H9 (cell line): ENCODE measurements around the gene JUNB. TPM values are rescaled to one million over a fixed set of nuclear protein-coding genes. Genes with fewer than 3 reads are reported as not detected.
"Not testable (repeated sequence)": the region's sequence is repeated elsewhere in the genome, so short reads cannot be mapped to it uniquely, and the experiment has no call there.

Experiments used
- DNase-seq: peaks from one replicate; pipeline ENCODE4 v3.0.0-alpha.2; 2017
- H2AFZ ChIP-seq: one replicate; pipeline ENCODE4 v1.6.1; 2013; ENCODE audit warnings: mild to moderate bottlenecking, low read length, control low read depth, moderate library complexity
- H2AK5ac ChIP-seq: 2 replicates; pipeline ENCODE4 v1.6.1; 2013; ENCODE audit warnings: low read length, control low read depth, mixed read lengths; ENCODE audit not compliant: insufficient read length
- H2BK120ac ChIP-seq: one replicate; pipeline ENCODE4 v1.6.1; 2013; ENCODE audit warnings: low read depth, mild to moderate bottlenecking, low read length, control low read depth, inconsistent platforms; ENCODE audit not compliant: poor library complexity, severe bottlenecking
- H2BK12ac ChIP-seq: 2 replicates; pipeline ENCODE4 v1.6.1; 2013; ENCODE audit warnings: low read length, control low read depth, mixed read lengths, low read depth; ENCODE audit not compliant: insufficient read length
- H2BK15ac ChIP-seq: 2 replicates; pipeline ENCODE4 v1.6.1; 2013; ENCODE audit warnings: low read depth, low read length, control low read depth
- H2BK20ac ChIP-seq: one replicate; pipeline ENCODE4 v1.6.1; 2013; ENCODE audit warnings: low read depth, mild to moderate bottlenecking, low read length, control low read depth, inconsistent platforms; ENCODE audit not compliant: poor library complexity, severe bottlenecking
- H2BK5ac ChIP-seq: 2 replicates; pipeline ENCODE4 v1.6.1; 2013; ENCODE audit warnings: low read length, control low read depth, mixed read lengths; ENCODE audit not compliant: insufficient read length
- H3K14ac ChIP-seq: 2 replicates; pipeline ENCODE4 v1.6.1; 2013; ENCODE audit warnings: low read length, control low read depth; ENCODE audit not compliant: insufficient read depth
- H3K18ac ChIP-seq: 2 replicates; pipeline ENCODE4 v1.6.1; 2013; ENCODE audit warnings: low read depth, mild to moderate bottlenecking, mixed read lengths, low read length, control low read depth; ENCODE audit not compliant: insufficient read length
- H3K23ac ChIP-seq: 2 replicates; pipeline ENCODE4 v1.6.1; 2013; ENCODE audit warnings: low read length, control low read depth, mixed read lengths, low read depth; ENCODE audit not compliant: insufficient read length
- H3K23me2 ChIP-seq: 2 replicates; pipeline ENCODE4 v1.6.1; 2013; ENCODE audit warnings: low read depth, mild to moderate bottlenecking, mixed read lengths, low read length, control low read depth; ENCODE audit not compliant: insufficient read length, poor library complexity, severe bottlenecking
- H3K27ac ChIP-seq: 2 replicates; pipeline ENCODE4 v1.5.1; 2013; ENCODE audit warnings: low read length, control low read depth, mixed read lengths, low read depth; ENCODE audit not compliant: insufficient read length
- H3K27me3 ChIP-seq: 2 replicates; pipeline ENCODE4 v1.6.1; 2013; ENCODE audit warnings: low read length, control low read depth, inconsistent platforms; ENCODE audit not compliant: insufficient read depth
- H3K4ac ChIP-seq: 2 replicates; pipeline ENCODE4 v1.6.1; 2013; ENCODE audit warnings: low read depth, mild to moderate bottlenecking, control low read depth, inconsistent platforms, low read length, moderate library complexity
- H3K4me1 ChIP-seq: 2 replicates; pipeline ENCODE4 v1.6.1; 2013; ENCODE audit warnings: low read length, control low read depth, inconsistent platforms; ENCODE audit not compliant: insufficient read depth
- H3K4me2 ChIP-seq: 2 replicates; pipeline ENCODE4 v1.6.1; 2013; ENCODE audit warnings: low read length, control low read depth, mixed read lengths; ENCODE audit not compliant: insufficient read length, insufficient read depth
- H3K56ac ChIP-seq: 2 replicates; pipeline ENCODE4 v1.6.1; 2013; ENCODE audit warnings: low read depth, mild to moderate bottlenecking, mixed read lengths, low read length, control low read depth; ENCODE audit not compliant: insufficient read length
- H3K79me1 ChIP-seq: 2 replicates; pipeline ENCODE4 v1.6.1; 2013; ENCODE audit warnings: low read depth, mild to moderate bottlenecking, moderate library complexity, low read length, control low read depth, inconsistent platforms; ENCODE audit not compliant: insufficient read depth, poor library complexity, severe bottlenecking
- H3K79me2 ChIP-seq: 2 replicates; pipeline ENCODE4 v1.6.1; 2013; ENCODE audit warnings: low read length, control low read depth, inconsistent platforms; ENCODE audit not compliant: insufficient read depth
- H3K9ac ChIP-seq: 2 replicates; pipeline ENCODE4 v1.6.1; 2013; ENCODE audit warnings: low read length, control low read depth, mixed read lengths; ENCODE audit not compliant: insufficient read length; ENCODE audit errors: extremely low read depth
- H3K9me3 ChIP-seq: one replicate; pipeline ENCODE4 v1.6.1; 2013; ENCODE audit warnings: low read depth, low read length, inconsistent platforms; ENCODE audit not compliant: control insufficient read depth
- H3T11ph ChIP-seq: one replicate; pipeline ENCODE4 v1.6.1; 2013; ENCODE audit warnings: mild to moderate bottlenecking, low read length, control low read depth, inconsistent platforms
- H4K20me1 ChIP-seq: one replicate; pipeline ENCODE4 v1.6.1; 2013; ENCODE audit not compliant: control insufficient read depth, insufficient read length, insufficient read depth
- H4K5ac ChIP-seq: 2 replicates; pipeline ENCODE4 v1.6.1; 2013; ENCODE audit warnings: low read depth, mild to moderate bottlenecking, mixed read lengths, low read length, control low read depth; ENCODE audit not compliant: insufficient read length
- H4K8ac ChIP-seq: replicated peaks from 2 replicates; pipeline ENCODE4 v1.6.1; 2013; ENCODE audit warnings: low read length, control low read depth, mixed read lengths, low read depth; ENCODE audit not compliant: insufficient read length
- H4K91ac ChIP-seq: 2 replicates; pipeline ENCODE4 v1.6.1; 2013; ENCODE audit warnings: low read depth, mild to moderate bottlenecking, moderate library complexity, mixed read lengths, low read length, control low read depth; ENCODE audit not compliant: insufficient read length
- H3K27ac Mint-ChIP-seq, 3 experiments: 2 replicates in 2 of 3; 3 replicates in 1 of 3; pipeline ENCODE4 v1.8.0; 2020 to 2021; ENCODE audit warnings: mixed read lengths in 3 of 3, mild to moderate bottlenecking in 1 of 3, moderate library complexity in 1 of 3
- H3K27me3 Mint-ChIP-seq: 2 replicates; pipeline ENCODE4 v1.8.0; 2021; ENCODE audit warnings: low read depth, mild to moderate bottlenecking, moderate library complexity, mixed read lengths
- H3K36me3 Mint-ChIP-seq, 3 experiments: 2 replicates in 2 of 3; 3 replicates in 1 of 3; pipeline ENCODE4 v1.8.0; 2020 to 2021; ENCODE audit warnings: low read depth in 3 of 3, mixed read lengths in 3 of 3; ENCODE audit not compliant: insufficient read depth in 1 of 3
- H3K4me1 Mint-ChIP-seq, 2 experiments: 2 replicates each; pipeline ENCODE4 v1.8.0; 2020; ENCODE audit warnings: mixed read lengths in 2 of 2
- H3K4me3 Mint-ChIP-seq, 2 experiments: 2 replicates in 1 of 2; 3 replicates in 1 of 2; pipeline ENCODE4 v1.8.0; 2020 to 2021; ENCODE audit warnings: mild to moderate bottlenecking in 2 of 2, mixed read lengths in 2 of 2, moderate library complexity in 1 of 2
- H3K9me3 Mint-ChIP-seq, 2 experiments: 2 replicates in 1 of 2; 3 replicates in 1 of 2; pipeline ENCODE4 v1.8.0; 2020; ENCODE audit warnings: mild to moderate bottlenecking in 2 of 2, mixed read lengths in 2 of 2, moderate library complexity in 1 of 2
- CTCF ChIP-seq: fragments of 200-600 bp; sonication (generic); conservative IDR thresholded peaks from 3 replicates; pipeline ENCODE4 v1.8.0; 2021; ENCODE audit warnings: antibody characterized with exemption, mild to moderate bottlenecking
- WGBS: extraction: QIAGEN DNeasy Blood & Tissue Kit; methylation state at CpG from one replicate; pipeline ENCODE4 v1.1.7; 2013; ENCODE audit warnings: missing lambda C conversion rate, low lambda C conversion rate, mixed read lengths; ENCODE audit not compliant: insufficient read length; ENCODE audit errors: extremely low coverage; 5-methylcytosine and 5-hydroxymethylcytosine counted together
- total RNA-seq: library from RNA; stranded (reverse); gene quantifications from 2 replicates; pipeline ENCODE4 v1.2.1, GENCODE V29; 2021

Gene JUNB
- total RNA-seq, 1 experiment from 2014 or later, result 15.9 TPM

- Histone ChIP-seq H2BK20ac (no peak overlapping the region), H3K18ac (no peak overlapping the region), H3K23me2 (peaks cover 28% of the 10 kb centered on the region), H3K9ac (no peak overlapping the region), H4K5ac (no peak overlapping the region), H2AFZ (no peak overlapping the region), H2BK12ac (no peak overlapping the region), H2BK120ac (no peak overlapping the region), H3K79me2 (no peaks in the 10 kb centered on the region), H2BK5ac (no peak overlapping the region), H3K14ac (no peak overlapping the region), H2AK5ac (no peak overlapping the region), H4K8ac (no peak overlapping the region), H3K23ac (no peak overlapping the region), H3K27ac (no peak overlapping the region), H3K27me3 (no peaks in the 10 kb centered on the region), H4K91ac (no peak overlapping the region), H3K4me2 (no peak overlapping the region), H3T11ph (no peak overlapping the region), H4K20me1 (no peaks in the 10 kb centered on the region), H3K56ac (no peak overlapping the region), H3K4me1 (no peaks in the 10 kb centered on the region; the same call in 1 of the 2 replicates), H3K9me3 (no peaks in the 10 kb centered on the region), H2BK15ac (no peak overlapping the region), H3K4ac (no peak overlapping the region), H3K79me1 (peaks cover 4% of the 10 kb centered on the region)
- DNase-seq, result no peak
- H3K27ac Mint-ChIP-seq, result no peak overlapping the region
- H3K4me3 Mint-ChIP-seq, result no peak overlapping the region
- no CpG with 5 or more reads among the region's 6 CpGs for WGBS
- H3K9me3 Mint-ChIP-seq, result no peaks in the 10 kb centered on the region; a peak in 1 of 5 replicates
- peaks cover 4% of the 10 kb centered on the region for H3K27me3 Mint-ChIP-seq
- peaks cover 24% of the 10 kb centered on the region in 2 experiments for H3K4me1 Mint-ChIP-seq
- no peak for TF ChIP-seq CTCF
- H3K36me3 Mint-ChIP-seq, result peaks cover 11 to 44% (median 35%) of the 10 kb centered on the region in 3 experiments; a peak in 6 of 7 replicates
Measured at GRCh38 chr19:12797141-12797587, 5.9 kb downstream of the JUNB start.

DNA sequence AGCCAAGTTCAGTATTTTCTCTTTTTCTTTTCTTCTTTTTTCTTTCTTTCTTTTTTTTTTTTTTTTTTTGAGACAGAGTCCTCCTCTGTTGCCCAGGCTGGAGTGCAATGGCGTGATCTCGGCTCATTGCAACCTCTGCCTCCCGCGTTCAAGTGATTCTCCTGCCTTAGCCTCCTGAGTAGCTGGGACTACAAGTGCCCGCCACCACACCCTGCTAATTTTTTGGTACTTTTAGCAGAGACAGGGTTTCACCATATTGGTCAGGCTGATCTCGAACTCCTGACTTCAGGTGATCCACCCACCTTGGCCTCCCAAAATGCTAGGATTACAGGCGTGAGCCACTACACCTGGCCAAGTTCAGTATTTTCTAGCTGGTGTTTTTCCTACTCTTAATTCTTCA, 6.3 kb downstream of the JUNB start:
- H3K18ac ChIP-seq, H2BK120ac ChIP-seq, H4K5ac ChIP-seq, H3K23ac ChIP-seq, H4K20me1 ChIP-seq, H2BK12ac ChIP-seq, H2AFZ ChIP-seq, H3K4me1 ChIP-seq, H4K8ac ChIP-seq, H3T11ph ChIP-seq, H2BK5ac ChIP-seq, H4K91ac ChIP-seq, H3K79me2 ChIP-seq, H3K56ac ChIP-seq, H3K4me2 ChIP-seq, H2AK5ac ChIP-seq, H2BK20ac ChIP-seq, H3K9me3 Mint-ChIP-seq, H3K27me3 ChIP-seq, H3K9ac ChIP-seq, H3K9me3 ChIP-seq, H3K27ac Mint-ChIP-seq, H3K27me3 Mint-ChIP-seq, H3K4ac ChIP-seq, H3K79me1 ChIP-seq, H2BK15ac ChIP-seq, DNase-seq, H3K4me3 Mint-ChIP-seq, H3K27ac ChIP-seq, H3K14ac ChIP-seq: not testable (repeated sequence)
- WGBS, result no CpG with 5 or more reads among the region's 7 CpGs
- H3K4me1 Mint-ChIP-seq, result peaks cover 28 to 29% of the 10 kb centered on the region in 2 experiments
- H3K36me3 Mint-ChIP-seq, result peaks cover 11 to 44% (median 35%) of the 10 kb centered on the region in 3 experiments; a peak in 6 of 7 replicates
- H3K23me2 ChIP-seq, result peaks cover 27% of the 10 kb centered on the region
